ENCODE measurements around the gene DOK3. TPM values are rescaled to one million over a fixed set of nuclear protein-coding genes. Genes with fewer than 3 reads are reported as not detected.
A peak's percentile ranks its signal among the peaks of the same experiment; 100 is the strongest.

Gene DOK3
- total RNA-seq, 1 donor from 2014 or later: 5.2 TPM

DNA sequence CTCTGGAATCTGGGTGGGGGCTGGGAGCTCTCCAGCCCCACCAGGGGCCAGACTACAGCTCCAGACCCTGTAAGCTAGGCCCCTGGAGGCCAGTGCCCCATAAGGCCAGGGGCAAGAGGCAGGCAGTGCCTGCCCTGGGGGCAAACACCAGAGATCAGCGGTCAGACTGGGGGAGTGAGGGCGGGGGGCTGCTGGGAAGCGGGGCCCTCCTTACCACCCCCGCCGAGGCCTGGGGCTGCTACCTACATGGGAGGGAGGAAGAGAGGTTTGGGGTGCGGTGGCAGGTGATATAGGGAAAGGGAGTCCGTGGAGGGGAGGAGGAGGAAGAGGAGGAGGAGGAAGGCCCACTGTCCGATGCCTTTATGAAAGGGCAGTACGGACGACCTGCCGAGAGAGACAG, 50.3 kb downstream of the DOK3 start:
- intact Hi-C loops (cut with micrococcal nuclease): loop anchor here (10.0 kb wide), 1 partner anchor 345 kb away; no protein-coding TSS in a partner anchor
- no peaks in the 10 kb centered on the region for H3K9me3 Mint-ChIP-seq
- peaks cover 2% of the 10 kb centered on the region for H3K36me3 Mint-ChIP-seq (ENCODE audit: low read depth)
- H3K27ac Mint-ChIP-seq: no peak overlapping the region
- no peak overlapping the region for H3K4me3 Mint-ChIP-seq
- H3K4me1 Mint-ChIP-seq: peaks cover 19% of the 10 kb centered on the region
- H3K27me3 Mint-ChIP-seq: no peaks in the 10 kb centered on the region
- DNase-seq: no peak

DNA sequence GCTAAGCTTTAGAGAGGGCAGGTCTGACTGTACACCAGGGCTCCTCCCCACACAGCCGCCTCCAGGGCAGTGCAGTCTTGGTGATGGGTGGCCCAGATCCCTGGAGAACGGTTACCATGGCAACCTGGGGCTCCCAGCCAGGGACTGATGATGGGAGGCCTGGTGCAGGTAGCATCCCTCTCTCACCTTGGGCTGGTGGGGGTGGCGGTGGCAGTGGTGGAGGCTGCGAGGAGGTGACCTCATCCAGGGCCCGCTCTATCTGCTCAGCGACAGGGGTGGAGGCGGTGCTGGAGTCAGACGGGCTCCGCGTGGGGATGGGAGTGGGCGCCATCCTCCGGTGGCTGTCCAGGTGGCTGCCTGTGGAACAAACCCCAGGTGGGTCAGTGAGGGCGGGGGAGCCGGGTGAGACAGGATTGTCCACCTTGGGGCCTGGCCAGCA, 50.7 kb downstream of the DOK3 start:
- H3K27me3 Mint-ChIP-seq: peaks cover under 1% of the 10 kb centered on the region

DNA sequence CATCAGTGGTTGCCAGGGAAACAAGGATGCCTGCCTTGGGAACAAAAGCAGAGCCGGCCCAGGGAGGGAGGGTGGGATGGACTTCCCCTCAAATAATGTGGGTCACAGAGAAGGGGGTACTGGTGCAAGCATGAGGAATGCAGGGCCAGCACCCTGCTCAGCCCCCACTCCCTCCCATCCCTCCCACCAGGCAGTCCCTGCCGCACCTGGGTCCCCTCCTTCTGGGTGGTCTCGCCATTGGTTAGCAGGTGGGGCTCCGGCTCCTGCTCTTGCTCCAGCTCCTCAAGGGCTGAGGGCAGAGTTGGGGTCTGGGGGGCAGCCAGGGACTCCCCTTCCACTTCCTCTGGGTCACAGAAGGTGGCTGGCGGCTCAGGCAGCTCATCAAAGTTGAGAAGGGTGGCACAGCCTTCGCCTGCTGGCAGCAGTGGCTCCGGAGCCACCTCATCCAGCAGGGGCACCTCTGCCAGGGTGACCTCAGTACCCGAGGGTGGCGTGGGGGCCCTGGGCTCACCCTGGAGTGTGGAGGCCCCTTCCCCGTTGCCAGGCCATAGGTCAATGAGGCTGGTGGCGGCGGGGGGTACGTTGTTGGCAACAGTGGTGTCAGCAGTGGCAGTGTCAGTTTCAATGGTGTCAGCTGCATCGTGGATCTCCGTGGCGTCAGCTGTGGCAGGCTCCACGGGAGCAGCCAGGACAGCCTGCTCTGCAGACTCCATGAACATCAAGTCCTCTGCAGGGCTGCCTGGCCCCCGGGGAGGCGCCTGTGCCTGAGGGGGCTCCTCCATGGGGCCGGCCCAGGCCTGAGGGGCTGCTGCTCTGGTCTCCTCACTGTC, 51.6 kb downstream of the DOK3 start:
- Mint-ChIP-seq H3K27ac (no peak overlapping the region), H3K36me3 (ENCODE audit: low read depth) (peaks cover 2% of the 10 kb centered on the region), H3K9me3 (no peaks in the 10 kb centered on the region), H3K27me3 (peaks cover 8% of the 10 kb centered on the region), H3K4me1 (peaks cover 23% of the 10 kb centered on the region), H3K4me3 (no peak overlapping the region)
- no peak for DNase-seq
- intact Hi-C loops (cut with micrococcal nuclease): loop anchor here (2.0 to 10.0 kb wide), 2 partner anchors 15 to 343 kb away; partner anchors contain the start of gene DBN1

More for the DNA sequence above, 50.7 kb downstream of the DOK3 start:
- Mint-ChIP-seq H3K27ac (no peak overlapping the region), H3K36me3 (ENCODE audit: low read depth) (peaks cover 2% of the 10 kb centered on the region), H3K4me1 (peaks cover 20% of the 10 kb centered on the region), H3K4me3 (no peak overlapping the region), H3K9me3 (no peaks in the 10 kb centered on the region)
- DNase-seq: no peak
- intact Hi-C loops (cut with micrococcal nuclease): loop anchor here (10.0 kb wide), 1 partner anchor 344 kb away; no protein-coding TSS in a partner anchor

DNA sequence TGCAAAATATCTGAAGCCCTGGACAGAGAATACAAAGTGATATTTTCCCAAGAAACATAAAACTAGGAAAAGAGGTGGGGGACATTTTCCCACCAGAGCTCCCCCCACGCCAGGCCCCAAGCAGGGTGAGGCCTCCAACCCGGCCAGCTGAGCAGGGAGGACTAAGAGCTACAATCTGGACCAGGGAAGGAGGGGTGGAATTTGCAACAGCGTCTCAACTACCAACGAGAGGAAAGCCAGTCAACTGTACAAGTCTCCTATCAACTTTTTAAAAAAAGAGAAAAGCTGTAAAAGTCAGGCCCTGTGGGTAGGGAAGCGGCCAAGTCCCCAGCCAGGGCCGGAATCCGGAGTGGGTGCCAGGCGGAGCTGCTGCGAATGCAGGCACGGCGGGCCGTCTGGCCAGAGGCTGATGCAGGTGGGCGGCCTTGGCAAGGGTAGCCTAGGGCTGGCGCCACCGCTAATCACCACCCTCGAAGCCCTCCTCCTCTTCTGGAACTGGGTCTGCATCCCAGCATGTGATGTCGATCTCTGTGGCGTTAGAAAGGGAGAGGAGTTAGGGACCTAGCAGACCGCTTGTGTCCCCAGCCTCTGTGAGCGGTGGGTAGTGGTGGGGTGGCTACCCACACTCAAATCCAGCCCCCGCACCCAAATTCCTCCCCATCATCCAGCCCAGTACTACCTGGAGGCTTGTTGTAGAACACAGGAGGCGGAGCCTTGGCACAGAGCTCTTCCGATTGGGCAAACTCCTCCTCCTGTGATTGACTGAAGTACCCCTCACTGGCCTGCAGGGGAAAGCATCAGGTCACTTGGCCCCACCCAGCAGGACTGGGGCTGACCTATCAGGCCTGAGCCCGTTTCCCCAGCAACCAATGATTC, 52.4 kb downstream of the DOK3 start:
- H3K9me3 Mint-ChIP-seq: no peaks in the 10 kb centered on the region
- H3K36me3 Mint-ChIP-seq (ENCODE audit: low read depth): peaks cover 2% of the 10 kb centered on the region
- no peak overlapping the region for H3K27ac Mint-ChIP-seq
- peaks cover 14% of the 10 kb centered on the region for H3K27me3 Mint-ChIP-seq
- DNase-seq: peak; percentile 89
- intact Hi-C loops (cut with micrococcal nuclease): loop anchor here (1.0 to 10.0 kb wide), 4 partner anchors 16 to 342 kb away; partner anchors contain the start of gene DBN1
- H3K4me1 Mint-ChIP-seq: peaks cover 19% of the 10 kb centered on the region
- H3K4me3 Mint-ChIP-seq: peak overlapping the region; percentile 38

DNA sequence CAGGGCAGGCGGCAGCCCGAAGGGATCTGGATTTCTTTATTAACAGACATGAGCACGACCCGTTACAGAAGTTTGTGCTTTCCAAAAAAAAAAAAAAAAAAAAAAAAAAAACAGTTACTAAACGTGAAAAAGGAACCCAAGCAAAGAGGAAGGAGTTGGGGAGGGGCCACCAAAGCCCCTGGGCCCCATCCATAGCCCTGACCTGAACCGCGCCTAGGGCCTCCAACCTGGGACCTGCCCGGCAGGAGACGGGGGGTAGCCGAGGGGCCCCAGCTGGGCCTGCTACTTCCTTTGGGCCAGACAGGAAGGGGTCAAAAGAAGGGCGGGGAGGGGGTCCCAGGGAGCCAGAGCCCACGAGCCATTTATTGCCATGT, 53.0 kb downstream of the DOK3 start:
- Mint-ChIP-seq H3K4me1 (peaks cover 13% of the 10 kb centered on the region), H3K36me3 (ENCODE audit: low read depth) (peaks cover 2% of the 10 kb centered on the region), H3K27ac (peak overlapping the region; percentile 41), H3K27me3 (peaks cover 18% of the 10 kb centered on the region), H3K9me3 (no peaks in the 10 kb centered on the region), H3K4me3 (peak overlapping the region; percentile 85)
- intact Hi-C loops (cut with micrococcal nuclease): loop anchor here (1.0 to 10.0 kb wide), 4 partner anchors 16 to 342 kb away; partner anchors contain the start of gene DBN1
- no peak for DNase-seq

DNA sequence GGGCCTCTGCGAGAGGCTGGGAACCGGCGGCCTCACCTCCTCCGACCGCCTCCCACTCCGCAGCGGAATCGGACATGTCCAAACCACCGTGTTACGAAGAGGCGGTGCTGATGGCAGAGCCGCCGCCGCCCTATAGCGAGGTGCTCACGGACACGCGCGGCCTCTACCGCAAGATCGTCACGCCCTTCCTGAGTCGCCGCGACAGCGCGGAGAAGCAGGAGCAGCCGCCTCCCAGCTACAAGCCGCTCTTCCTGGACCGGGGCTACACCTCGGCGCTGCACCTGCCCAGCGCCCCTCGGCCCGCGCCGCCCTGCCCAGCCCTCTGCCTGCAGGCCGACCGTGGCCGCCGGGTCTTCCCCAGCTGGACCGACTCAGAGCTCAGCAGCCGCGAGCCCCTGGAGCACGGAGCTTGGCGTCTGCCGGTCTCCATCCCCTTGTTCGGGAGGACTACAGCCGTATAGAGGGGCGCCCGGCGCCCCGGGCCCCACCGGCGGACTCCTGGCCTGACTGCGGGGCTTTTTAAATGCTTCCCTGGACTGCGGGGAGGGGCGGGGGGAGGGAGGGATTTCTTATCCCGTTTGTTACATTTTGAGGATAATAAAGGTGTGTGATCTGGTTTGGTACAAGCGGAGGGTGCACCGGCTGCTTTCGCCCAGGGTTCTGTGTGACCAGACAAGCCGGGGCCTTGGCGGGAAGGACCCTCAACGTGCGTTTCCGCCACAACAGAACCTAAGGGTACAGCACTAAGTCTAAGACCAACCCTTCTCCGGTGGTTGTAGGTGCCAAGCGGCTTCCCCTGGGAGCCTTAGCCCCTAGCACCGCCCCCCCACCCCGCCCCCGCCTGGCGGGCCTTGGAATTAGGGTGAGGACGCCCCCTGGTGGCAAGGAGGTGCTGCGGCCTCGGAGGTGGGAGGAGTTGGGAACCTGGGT, 53.7 kb downstream of the DOK3 start:
- DNase-seq: peak; percentile 96
- Mint-ChIP-seq H3K36me3 (ENCODE audit: low read depth) (peaks cover 2% of the 10 kb centered on the region), H3K27ac (peak overlapping the region; percentile 83), H3K4me1 (peaks cover 10% of the 10 kb centered on the region), H3K4me3 (peak overlapping the region; percentile 85), H3K27me3 (peaks cover 18% of the 10 kb centered on the region), H3K9me3 (no peaks in the 10 kb centered on the region)
- intact Hi-C loops (cut with micrococcal nuclease): loop anchor here (1.0 to 10.0 kb wide), 8 partner anchors 9 to 341 kb away; partner anchors contain the start of genes DBN1, GRK6 and PDLIM7

DNA sequence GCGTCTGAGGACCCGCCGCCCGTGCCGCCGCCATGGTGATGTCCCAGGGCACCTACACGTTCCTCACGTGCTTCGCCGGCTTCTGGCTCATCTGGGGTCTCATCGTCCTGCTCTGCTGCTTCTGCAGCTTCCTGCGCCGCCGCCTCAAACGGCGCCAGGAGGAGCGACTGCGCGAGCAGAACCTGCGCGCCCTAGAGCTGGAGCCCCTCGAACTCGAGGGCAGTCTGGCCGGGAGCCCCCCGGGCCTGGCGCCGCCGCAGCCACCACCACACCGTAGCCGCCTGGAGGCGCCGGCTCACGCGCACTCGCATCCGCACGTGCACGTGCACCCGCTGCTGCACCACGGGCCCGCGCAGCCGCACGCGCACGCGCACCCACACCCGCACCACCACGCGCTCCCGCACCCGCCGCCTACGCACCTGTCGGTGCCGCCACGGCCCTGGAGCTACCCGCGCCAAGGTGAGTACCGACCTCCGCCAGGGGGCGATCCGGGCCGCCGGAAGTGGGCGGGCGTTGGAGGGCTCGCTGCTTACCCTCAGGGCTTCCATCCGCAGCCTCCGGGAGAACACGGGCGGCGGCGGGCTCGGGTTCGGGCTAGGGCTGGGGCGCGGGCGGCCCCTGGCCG, 54.5 kb downstream of the DOK3 start:
- intact Hi-C loops (cut with micrococcal nuclease): loop anchor here (1.0 to 10.0 kb wide), 5 partner anchors 8 to 340 kb away; partner anchors contain the start of genes GRK6 and PDLIM7
- Mint-ChIP-seq H3K27me3 (peaks cover 18% of the 10 kb centered on the region), H3K27ac (no peak overlapping the region), H3K4me1 (peaks cover 10% of the 10 kb centered on the region), H3K4me3 (peak overlapping the region; percentile 85), H3K36me3 (ENCODE audit: low read depth) (peaks cover 2% of the 10 kb centered on the region), H3K9me3 (no peaks in the 10 kb centered on the region)
- peak; percentile 97 for DNase-seq

DNA sequence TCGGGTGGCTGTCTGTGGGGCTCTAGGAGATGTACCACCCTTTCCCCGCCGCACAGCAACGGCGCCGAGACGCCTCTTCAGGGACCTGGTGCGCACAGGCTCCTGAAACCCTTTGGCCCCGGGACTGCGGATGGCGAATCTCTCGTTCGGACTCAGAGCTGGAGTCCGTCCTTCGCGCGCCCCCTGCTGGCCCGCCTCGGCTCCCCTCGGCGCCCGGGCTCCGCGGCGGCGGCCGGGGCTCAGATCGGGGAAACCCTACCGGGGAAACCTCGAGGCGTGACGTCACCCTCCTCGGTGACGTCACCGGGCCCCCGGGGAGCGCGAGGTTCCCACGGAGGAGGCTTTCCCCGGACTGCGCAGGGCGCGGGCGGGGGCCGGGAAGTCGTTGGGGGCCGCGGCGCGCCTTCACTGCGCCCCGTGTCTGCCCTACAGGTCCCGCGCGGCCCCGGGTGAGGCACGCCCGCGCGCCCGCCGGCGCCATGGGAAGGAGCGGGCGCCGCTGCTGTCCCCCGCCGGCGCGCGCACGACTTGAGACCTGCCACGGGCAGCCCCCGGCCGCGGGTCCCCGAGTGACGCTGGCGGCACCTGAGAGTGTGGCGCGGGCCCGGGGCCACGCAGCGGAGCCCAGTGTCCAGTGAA, 55.1 kb downstream of the DOK3 start:
- Mint-ChIP-seq H3K27me3 (peaks cover 18% of the 10 kb centered on the region), H3K27ac (no peak overlapping the region), H3K4me3 (peak overlapping the region; percentile 85), H3K9me3 (no peaks in the 10 kb centered on the region), H3K36me3 (ENCODE audit: low read depth) (peaks cover 2% of the 10 kb centered on the region), H3K4me1 (peaks cover 10% of the 10 kb centered on the region)
- peak; percentile 98 for DNase-seq
- intact Hi-C loops (cut with micrococcal nuclease): loop anchor here (1.0 to 10.0 kb wide), 5 partner anchors 7 to 340 kb away; partner anchors contain the start of genes GRK6 and PDLIM7

DNA sequence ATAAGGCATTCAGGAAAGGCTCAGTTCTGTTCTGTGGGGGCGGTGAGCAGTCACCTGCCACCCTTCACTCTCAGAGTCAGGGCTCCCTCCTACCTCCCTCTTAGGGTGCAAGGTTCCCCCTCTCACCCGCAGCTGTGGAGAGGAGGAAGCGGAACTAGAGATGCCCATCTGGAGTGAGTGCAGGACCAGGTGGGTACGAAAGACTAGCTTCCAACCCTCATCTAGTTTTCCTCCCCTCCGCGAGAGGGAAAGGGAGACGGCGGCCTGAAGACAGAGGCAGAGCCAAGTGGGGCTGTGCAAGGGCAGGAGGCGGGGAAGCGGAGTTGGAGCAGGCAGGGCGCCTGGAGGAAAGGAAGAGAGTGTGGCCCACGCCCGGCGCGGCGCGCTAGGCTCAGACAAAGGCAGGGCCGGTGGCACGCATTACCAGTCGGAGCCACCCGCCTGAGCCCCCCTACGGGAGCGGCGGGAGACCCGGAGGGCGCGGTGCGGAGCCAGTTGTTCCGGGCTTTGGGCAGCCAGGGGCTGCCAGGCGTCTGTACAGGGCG, 55.7 kb downstream of the DOK3 start:
- intact Hi-C loops (cut with micrococcal nuclease): loop anchor here (2.0 to 10.0 kb wide), 3 partner anchors 43 to 339 kb away; partner anchors contain the start of gene PDLIM7
- DNase-seq: no peak
- Mint-ChIP-seq H3K4me3 (peak overlapping the region; percentile 83), H3K27me3 (peaks cover 18% of the 10 kb centered on the region), H3K36me3 (ENCODE audit: low read depth) (peaks cover 2% of the 10 kb centered on the region), H3K27ac (peak overlapping the region; percentile 75), H3K9me3 (no peaks in the 10 kb centered on the region), H3K4me1 (peaks cover 10% of the 10 kb centered on the region)

DNA sequence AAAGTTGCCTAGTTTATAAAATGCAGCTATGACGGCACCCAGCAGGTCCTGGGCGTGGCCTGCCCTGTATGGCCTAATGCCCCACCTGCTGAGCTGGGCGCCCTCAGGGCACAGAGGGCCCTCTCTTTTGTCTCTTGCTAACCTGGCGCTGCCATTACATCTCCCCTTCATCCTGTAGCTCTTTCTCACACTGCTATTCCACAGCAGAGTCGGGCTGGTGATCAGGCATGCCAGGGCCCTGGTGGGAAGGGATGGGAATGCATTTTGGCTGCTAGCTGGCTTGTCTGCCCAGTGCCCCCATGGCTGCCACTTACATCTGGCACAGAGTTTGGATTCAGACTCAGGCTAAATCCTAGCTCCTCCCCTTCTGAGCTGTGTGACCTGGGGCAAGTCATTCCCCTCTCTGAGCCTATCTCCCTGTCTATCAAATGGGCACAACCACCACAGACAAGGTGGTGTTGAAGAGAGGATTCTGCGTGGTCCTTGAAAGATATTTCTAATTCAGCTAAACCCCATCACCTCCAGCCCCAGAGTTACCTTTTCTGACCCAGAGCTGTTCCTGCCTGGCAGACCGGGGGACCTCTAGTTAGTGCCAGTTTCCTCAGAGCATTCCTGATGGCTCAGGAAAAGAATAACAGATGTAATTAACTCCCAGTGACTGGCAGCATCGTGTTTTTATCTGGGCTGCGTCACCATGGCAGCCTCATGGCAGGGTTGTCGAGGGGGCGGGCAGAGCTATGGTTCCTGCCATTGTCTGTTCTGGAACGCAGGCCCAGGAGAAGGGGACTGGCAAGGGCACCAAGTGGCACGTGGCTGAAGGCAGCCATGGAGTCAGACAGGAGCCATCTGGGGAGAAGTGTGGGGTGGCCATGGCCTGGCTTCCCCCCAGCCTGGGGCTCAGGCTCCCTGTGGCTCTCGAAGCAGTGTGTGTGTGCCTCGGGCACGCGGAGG, 56.7 kb downstream of the DOK3 start:
- Mint-ChIP-seq H3K4me1 (peaks cover 16% of the 10 kb centered on the region), H3K4me3 (peak overlapping the region; percentile 12), H3K27me3 (peaks cover 25% of the 10 kb centered on the region), H3K27ac (peak overlapping the region; percentile 4), H3K9me3 (no peaks in the 10 kb centered on the region), H3K36me3 (ENCODE audit: low read depth) (peaks cover 2% of the 10 kb centered on the region)
- intact Hi-C loops (cut with micrococcal nuclease): loop anchor here (10.0 kb wide), 1 partner anchor 338 kb away; no protein-coding TSS in a partner anchor
- no peak for DNase-seq
